Central memory CD8-positive, alpha-beta T cell (primary cell): ENCODE data around the gene ZNF837.
A peak's percentile ranks its signal among the peaks of the same experiment; 100 is the strongest.

ENCODE experiments used
- ATAC-seq: fragments of 150-1000 bp; cut with Tn5 transposase; replicated peaks from 2 replicates; pipeline ENCODE4 v1.10.0; 2022; ENCODE audit warnings: mild to moderate bottlenecking, moderate FRiP score, moderate number of reproducible peaks; ENCODE audit not compliant: poor library complexity, severe bottlenecking; ENCODE audit errors: extremely low read depth
- DNase-seq, 2 donors: peaks; one replicate each; pipeline ENCODE4 v3.0.0; 2021; ENCODE audit warnings: low spot score in 2 of 2
- H3K27ac Mint-ChIP-seq: one replicate; pipeline ENCODE4 v1.8.0; 2022; ENCODE audit warnings: low read depth, mild to moderate bottlenecking, moderate library complexity, mixed read lengths
- H3K27me3 Mint-ChIP-seq: one replicate; pipeline ENCODE4 v1.8.0; 2022; ENCODE audit warnings: mixed read lengths
- H3K36me3 Mint-ChIP-seq: one replicate; pipeline ENCODE4 v1.8.0; 2022; ENCODE audit warnings: mild to moderate bottlenecking, moderate library complexity, mixed read lengths; ENCODE audit not compliant: insufficient read depth
- H3K4me1 Mint-ChIP-seq: one replicate; pipeline ENCODE4 v1.8.0; 2022; ENCODE audit warnings: mixed read lengths
- H3K4me3 Mint-ChIP-seq: one replicate; pipeline ENCODE4 v1.8.0; 2022; ENCODE audit warnings: mild to moderate bottlenecking, moderate library complexity, mixed read lengths
- H3K9me3 Mint-ChIP-seq: one replicate; pipeline ENCODE4 v1.8.0; 2022; ENCODE audit warnings: mixed read lengths

The ZNF837 gene

GRCh38 chr19:58355908-58356765 is 24.7 kb downstream of the ZNF837 start:
- Mint-ChIP-seq H3K27me3 (no peaks in the 10 kb centered on the region), H3K4me1 (no peaks in the 10 kb centered on the region), H3K9me3 (no peaks in the 10 kb centered on the region), H3K4me3 (peak overlapping the region; percentile 45), H3K27ac (no peak overlapping the region), H3K36me3 (peaks cover 4% of the 10 kb centered on the region)
- ATAC-seq = peak; percentile 69
- peak in 1 of 2 donors; percentile 13 for DNase-seq

- H3K4me3 Mint-ChIP-seq = peak overlapping the region; percentile 16
- H3K27me3 Mint-ChIP-seq = no peaks in the 10 kb centered on the region
- no peak overlapping the region for H3K27ac Mint-ChIP-seq
- H3K4me1 Mint-ChIP-seq = no peaks in the 10 kb centered on the region
- no peak for DNase-seq
- ATAC-seq = no peak
- no peaks in the 10 kb centered on the region for H3K9me3 Mint-ChIP-seq
- peaks cover 4% of the 10 kb centered on the region for H3K36me3 Mint-ChIP-seq
These were observed 25.5 kb downstream of the ZNF837 start for GRCh38 chr19:58355215-58355796.

- Mint-ChIP-seq H3K27ac (no peak overlapping the region), H3K36me3 (peaks cover 4% of the 10 kb centered on the region), H3K4me1 (peaks cover 3% of the 10 kb centered on the region), H3K27me3 (no peaks in the 10 kb centered on the region), H3K4me3 (no peak overlapping the region), H3K9me3 (no peaks in the 10 kb centered on the region)
- DNase-seq = no peak
- ATAC-seq = no peak
These were observed 26.3 kb downstream of the ZNF837 start for GRCh38 chr19:58354478-58355030.

- Mint-ChIP-seq H3K27ac (no peak overlapping the region), H3K36me3 (peaks cover 2% of the 10 kb centered on the region), H3K9me3 (no peaks in the 10 kb centered on the region), H3K27me3 (no peaks in the 10 kb centered on the region), H3K4me3 (no peak overlapping the region), H3K4me1 (peaks cover 8% of the 10 kb centered on the region)
- ATAC-seq = no peak
- no peak for DNase-seq
These were observed 26.9 kb downstream of the ZNF837 start for GRCh38 chr19:58353717-58354477.

- no peaks in the 10 kb centered on the region for H3K27me3 Mint-ChIP-seq
- peaks cover 8% of the 10 kb centered on the region for H3K4me1 Mint-ChIP-seq
- DNase-seq (no peak), ATAC-seq (no peak)
- no peaks in the 10 kb centered on the region for H3K9me3 Mint-ChIP-seq
- no peak within 1 kb of the TSS for H3K4me3 Mint-ChIP-seq
- no peak within 1 kb of the TSS for H3K27ac Mint-ChIP-seq
- H3K36me3 Mint-ChIP-seq = peaks cover 2% of the 10 kb centered on the region
These were observed 27.8 kb downstream of the ZNF837 start, which contains the start of gene A1BG for GRCh38 chr19:58352760-58353671. Gene A1BG, minus strand, starts transcription at chr19:58353492. Its CDS starts 55 bp downstream, at chr19:58353437.

- peaks cover 13% of the 10 kb centered on the region for H3K4me1 Mint-ChIP-seq
- no peak for ATAC-seq
- no peaks in the 10 kb centered on the region for H3K27me3 Mint-ChIP-seq
- no peak for DNase-seq
- H3K36me3 Mint-ChIP-seq = peaks cover 5% of the 10 kb centered on the region
- no peaks in the 10 kb centered on the region for H3K9me3 Mint-ChIP-seq
- H3K4me3 Mint-ChIP-seq = no peak overlapping the region
- no peak overlapping the region for H3K27ac Mint-ChIP-seq
These were observed 28.7 kb downstream of the ZNF837 start for GRCh38 chr19:58351990-58352755.

GRCh38 chr19:58351558-58351878 is 29.3 kb downstream of the ZNF837 start:
- Mint-ChIP-seq H3K4me3 (no peak overlapping the region), H3K4me1 (peaks cover 16% of the 10 kb centered on the region), H3K36me3 (peaks cover 5% of the 10 kb centered on the region), H3K27ac (no peak overlapping the region), H3K27me3 (no peaks in the 10 kb centered on the region), H3K9me3 (no peaks in the 10 kb centered on the region)
- DNase-seq (no peak), ATAC-seq (no peak)

DNA sequence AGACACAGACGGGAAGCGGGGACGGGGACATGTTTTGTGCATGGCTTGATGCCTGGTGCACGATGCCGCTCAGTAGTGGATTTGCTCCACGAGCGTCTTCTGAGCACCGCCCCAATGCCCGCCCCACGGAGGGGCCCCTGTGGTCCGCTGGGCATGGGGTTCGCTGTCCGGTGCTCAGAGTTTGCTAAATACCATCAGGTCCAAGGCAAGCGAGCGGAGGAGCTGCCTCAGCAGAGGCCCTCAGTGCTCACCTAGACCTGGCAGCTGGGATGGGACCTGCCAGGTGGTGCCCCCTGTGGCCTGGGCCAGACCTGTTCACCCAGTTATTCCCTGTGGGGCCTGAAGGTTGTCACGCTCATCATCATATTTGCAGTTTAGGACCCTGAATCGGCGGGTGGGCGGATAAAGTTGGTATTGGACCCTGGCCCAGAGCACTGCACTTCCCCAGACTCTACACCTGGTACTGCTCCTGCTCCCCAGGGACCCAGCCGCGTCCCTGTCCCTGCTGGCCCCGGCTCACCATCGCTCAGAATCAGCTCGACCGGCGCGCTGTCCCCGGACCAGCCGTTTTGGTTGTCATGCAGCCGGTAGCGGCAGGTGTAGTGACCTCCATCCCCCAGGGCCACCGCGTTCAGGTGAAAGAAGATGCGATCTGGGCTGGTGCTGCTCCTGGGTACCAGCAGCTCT is 29.8 kb downstream of the ZNF837 start:
- no peak for ATAC-seq
- H3K4me1 Mint-ChIP-seq = peaks cover 18% of the 10 kb centered on the region
- H3K9me3 Mint-ChIP-seq = no peaks in the 10 kb centered on the region
- H3K4me3 Mint-ChIP-seq = no peak overlapping the region
- DNase-seq = no peak
- peaks cover 5% of the 10 kb centered on the region for H3K36me3 Mint-ChIP-seq
- no peaks in the 10 kb centered on the region for H3K27me3 Mint-ChIP-seq
- H3K27ac Mint-ChIP-seq = no peak overlapping the region

DNA sequence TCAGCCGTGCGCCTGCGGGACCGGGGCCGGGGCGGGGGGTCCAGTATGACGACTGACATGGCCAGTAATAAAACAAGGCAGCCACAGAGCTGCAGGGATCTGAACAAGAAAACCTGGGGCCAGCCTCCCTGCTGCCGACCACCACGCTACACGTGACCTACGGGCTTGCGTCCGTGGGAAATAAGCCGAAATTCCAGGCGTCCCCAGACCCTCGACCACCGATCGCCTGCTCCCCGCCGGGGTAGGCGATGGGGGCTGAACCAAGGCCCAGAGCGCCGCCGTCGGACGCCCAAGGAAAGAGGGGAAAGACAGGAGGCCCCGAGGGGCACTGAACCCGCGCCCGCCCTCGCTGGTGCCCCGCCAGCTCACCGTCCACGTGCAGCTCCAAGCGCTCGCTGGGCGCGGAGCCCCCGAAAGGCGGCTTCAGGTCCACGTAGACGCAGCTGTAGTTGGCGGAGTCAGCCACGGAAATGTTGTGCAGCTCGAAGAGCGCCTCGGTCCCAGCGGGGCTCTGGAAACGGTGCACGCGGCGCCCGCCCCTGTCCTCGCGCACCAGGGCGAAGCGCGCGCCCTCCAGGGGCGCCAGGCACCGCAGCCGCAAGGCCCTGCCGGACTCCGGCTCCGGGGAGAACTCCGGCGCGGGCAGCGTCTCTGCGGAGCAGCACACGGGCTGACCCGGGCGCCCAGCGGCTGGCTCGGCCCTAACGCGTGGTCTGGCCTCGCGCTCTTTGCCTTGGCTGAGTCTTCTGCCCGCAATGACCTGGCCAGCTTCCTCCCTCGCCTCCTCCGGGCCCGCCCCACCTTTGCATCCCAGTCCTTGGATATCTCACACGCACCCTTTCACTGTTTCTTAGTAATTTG is 30.6 kb downstream of the ZNF837 start:
- Mint-ChIP-seq H3K4me1 (peaks cover 24% of the 10 kb centered on the region), H3K9me3 (no peaks in the 10 kb centered on the region), H3K27ac (peak overlapping the region; percentile 9), H3K36me3 (peaks cover 4% of the 10 kb centered on the region), H3K27me3 (no peaks in the 10 kb centered on the region), H3K4me3 (no peak overlapping the region)
- DNase-seq = no peak
- ATAC-seq = no peak

DNA sequence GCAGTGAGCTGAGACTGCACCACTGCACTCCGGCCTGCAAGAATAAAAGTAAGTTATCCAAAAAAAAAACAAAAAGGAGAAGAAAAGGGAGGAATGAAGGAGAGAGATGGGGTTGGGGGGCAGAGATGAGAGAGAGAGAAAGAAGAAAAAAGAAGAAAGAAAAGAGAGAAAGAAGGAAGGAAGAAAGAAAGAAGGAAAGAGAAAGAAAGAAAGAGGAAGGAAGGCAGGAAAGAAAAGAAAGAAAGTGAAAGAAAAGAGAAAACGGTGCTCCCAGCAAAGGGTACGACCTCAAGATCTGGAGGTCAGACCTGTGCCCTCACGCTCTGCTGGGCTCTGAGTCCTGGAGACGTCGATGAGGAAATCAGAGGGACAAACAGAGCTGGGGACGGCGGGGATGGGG is 31.2 kb downstream of the ZNF837 start:
- H3K27ac Mint-ChIP-seq = peak overlapping the region; percentile 9
- no peaks in the 10 kb centered on the region for H3K27me3 Mint-ChIP-seq
- H3K4me3 Mint-ChIP-seq = no peak overlapping the region
- no peaks in the 10 kb centered on the region for H3K9me3 Mint-ChIP-seq
- no peak for DNase-seq
- H3K36me3 Mint-ChIP-seq = peaks cover 4% of the 10 kb centered on the region
- H3K4me1 Mint-ChIP-seq = peaks cover 24% of the 10 kb centered on the region
- ATAC-seq = no peak
